AG10803 (cell line): Measurements from ENCODE around the gene RCBTB2.
A peak's percentile ranks its signal among the peaks of the same experiment; 100 is the strongest.

ENCODE experiments used
- DNase-seq: peaks from one replicate; pipeline ENCODE4 v3.0.0; 2010; ENCODE audit warnings: low read depth
- H3K4me3 ChIP-seq: 2 replicates; pipeline ENCODE4 v1.5.1; 2011; ENCODE audit warnings: mild to moderate bottlenecking, low read length, control low read depth
- TF ChIP-seq, protein P1 (sequence below): conservative IDR thresholded peaks from 2 replicates; pipeline ENCODE4 v1.5.1; 2011; ENCODE audit warnings: mild to moderate bottlenecking, low read length, control low read depth, inconsistent platforms

RCBTB2 gene

DNA sequence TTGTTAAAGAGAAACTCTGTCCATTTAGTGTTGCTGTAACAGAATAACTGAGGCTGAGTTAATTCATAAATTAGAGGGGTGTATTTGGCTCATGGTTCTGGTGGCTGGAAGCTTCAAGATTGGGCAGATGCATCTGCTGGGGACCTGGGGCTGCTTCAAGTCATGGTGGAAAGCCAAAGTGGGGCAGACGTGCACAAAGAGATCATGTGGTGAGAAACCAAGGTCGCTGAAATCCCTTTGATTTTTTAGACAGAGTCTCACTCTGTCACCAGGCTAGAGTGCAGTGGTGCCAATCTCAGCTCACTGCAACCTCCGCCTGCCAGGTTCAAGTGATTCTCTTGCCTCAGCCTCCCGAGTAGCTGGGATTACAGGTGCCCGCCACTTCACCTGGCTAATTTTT lies 46.0 kb downstream of the RCBTB2 start:
- H3K4me3 ChIP-seq = no peak overlapping the region
- TF ChIP-seq, protein P1, sequence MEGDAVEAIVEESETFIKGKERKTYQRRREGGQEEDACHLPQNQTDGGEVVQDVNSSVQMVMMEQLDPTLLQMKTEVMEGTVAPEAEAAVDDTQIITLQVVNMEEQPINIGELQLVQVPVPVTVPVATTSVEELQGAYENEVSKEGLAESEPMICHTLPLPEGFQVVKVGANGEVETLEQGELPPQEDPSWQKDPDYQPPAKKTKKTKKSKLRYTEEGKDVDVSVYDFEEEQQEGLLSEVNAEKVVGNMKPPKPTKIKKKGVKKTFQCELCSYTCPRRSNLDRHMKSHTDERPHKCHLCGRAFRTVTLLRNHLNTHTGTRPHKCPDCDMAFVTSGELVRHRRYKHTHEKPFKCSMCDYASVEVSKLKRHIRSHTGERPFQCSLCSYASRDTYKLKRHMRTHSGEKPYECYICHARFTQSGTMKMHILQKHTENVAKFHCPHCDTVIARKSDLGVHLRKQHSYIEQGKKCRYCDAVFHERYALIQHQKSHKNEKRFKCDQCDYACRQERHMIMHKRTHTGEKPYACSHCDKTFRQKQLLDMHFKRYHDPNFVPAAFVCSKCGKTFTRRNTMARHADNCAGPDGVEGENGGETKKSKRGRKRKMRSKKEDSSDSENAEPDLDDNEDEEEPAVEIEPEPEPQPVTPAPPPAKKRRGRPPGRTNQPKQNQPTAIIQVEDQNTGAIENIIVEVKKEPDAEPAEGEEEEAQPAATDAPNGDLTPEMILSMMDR = no peak
- no peak for DNase-seq

DNA sequence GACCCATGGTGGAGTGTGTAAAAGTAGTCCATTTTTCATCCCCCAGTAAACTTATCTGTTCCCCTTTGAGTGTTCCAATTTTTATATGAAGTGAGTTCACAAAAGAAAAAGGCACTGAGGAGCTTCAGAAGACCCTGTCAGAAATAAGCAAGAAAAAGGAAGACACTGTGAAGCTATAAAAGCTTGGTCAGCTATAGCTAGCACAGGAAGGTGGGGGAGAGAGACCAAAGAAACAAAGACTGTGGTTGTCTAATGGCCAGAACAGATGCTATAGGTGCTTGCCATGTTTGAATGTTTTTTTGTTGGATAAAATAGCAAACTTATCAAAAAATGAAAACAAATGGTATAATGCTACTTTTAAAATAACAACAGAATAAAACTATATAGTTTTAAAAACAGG lies 46.5 kb downstream of the RCBTB2 start:
- no peak overlapping the region for H3K4me3 ChIP-seq
- TF ChIP-seq, protein P1 = no peak
- no peak for DNase-seq

DNA sequence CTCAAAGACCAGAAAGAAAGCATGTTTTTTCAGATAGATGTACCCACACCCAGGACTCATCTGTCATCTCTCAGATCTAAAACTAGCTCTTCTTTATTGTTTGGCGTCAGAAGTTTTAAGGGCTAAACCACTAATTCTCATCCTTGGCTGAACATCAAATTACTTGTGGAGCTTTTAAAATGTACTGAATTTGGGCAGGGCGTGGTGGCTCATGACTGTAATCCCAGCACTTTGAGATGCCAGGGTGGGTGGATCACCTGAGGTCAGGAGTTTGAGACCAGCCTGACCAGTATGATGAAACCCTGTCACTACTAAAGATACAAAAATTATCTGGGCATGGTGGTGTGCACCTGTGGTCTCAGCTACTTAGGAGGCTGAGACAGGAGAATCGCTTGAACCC lies 47.4 kb downstream of the RCBTB2 start:
- H3K4me3 ChIP-seq = no peak overlapping the region
- TF ChIP-seq, protein P1 = no peak

DNA sequence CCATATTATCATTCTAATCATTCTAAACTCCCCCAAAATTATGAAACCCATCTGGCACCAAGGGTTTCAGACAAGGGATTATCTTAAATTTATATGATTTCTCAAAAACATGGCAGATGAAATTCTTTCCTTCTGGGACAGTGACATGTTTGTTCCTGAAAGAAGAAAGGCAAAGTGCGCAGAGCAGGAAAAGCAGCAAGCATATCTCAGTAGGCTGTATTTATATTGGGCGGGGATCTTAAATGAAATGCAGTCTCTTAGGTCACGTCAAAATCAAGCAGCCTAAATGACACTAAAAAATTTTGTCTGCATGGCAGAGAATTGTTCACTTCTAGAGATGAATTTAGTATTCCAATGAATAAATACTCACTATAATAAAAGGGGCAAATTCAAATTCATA lies 49.3 kb downstream of the RCBTB2 start:
- TF ChIP-seq, protein P1 = no peak
- H3K4me3 ChIP-seq = no peak overlapping the region
- no peak for DNase-seq

More for the DNA sequence above, 47.4 kb downstream of the RCBTB2 start:
- DNase-seq = no peak

DNA sequence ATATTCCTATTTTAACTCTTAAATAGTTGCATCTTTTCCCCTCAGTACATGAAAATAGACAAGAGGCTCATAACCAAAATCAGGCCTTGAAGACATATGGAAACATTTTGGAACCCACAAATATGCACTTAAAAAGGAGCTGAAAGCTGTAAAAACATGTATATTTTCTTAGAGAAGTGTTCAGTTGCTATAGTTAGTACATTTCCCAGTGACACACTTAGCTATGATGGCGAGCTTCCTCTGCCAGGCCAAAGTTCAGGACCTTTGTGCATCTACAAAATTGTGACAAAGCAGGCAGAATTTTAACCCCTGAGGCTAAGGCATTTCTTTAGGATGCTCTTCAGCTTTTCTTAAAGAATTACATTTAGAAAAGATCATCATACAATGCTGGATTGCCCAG lies 54.5 kb downstream of the RCBTB2 start:
- DNase-seq = peak; percentile 69
- no peak overlapping the region for H3K4me3 ChIP-seq
- TF ChIP-seq, protein P1 = no peak

DNA sequence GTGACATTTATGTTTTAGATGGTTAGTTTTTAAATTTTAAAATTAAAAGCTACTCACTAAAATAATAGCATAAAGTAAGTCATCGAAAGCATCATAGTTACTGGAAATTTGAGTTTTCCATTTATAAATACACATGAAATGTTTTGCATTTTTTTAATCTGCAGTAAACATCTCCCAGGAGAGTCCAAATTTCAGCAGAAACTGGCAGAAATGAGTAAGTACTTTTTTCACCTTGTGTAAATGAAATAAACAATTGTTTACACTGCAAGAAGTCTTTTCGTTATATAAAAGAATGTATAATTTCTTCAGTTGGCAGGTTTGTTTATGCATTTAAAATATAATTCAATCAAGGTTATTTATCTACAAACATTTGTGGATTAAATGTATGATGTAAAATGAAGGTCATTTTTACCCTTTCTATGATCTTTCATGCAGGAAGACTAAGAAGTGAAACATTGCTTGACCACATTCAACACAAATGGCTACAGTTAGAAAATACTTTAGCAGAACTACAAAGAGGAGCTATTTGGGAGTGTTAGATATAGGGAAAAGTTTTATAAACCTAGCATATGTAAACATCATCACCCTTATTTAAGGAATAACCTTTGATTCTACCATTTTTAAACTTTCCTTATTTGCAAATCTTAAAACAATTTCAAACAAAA lies 55.6 kb downstream of the RCBTB2 start:
- DNase-seq = no peak
- TF ChIP-seq, protein P1 = no peak
- no peak overlapping the region for H3K4me3 ChIP-seq

DNA sequence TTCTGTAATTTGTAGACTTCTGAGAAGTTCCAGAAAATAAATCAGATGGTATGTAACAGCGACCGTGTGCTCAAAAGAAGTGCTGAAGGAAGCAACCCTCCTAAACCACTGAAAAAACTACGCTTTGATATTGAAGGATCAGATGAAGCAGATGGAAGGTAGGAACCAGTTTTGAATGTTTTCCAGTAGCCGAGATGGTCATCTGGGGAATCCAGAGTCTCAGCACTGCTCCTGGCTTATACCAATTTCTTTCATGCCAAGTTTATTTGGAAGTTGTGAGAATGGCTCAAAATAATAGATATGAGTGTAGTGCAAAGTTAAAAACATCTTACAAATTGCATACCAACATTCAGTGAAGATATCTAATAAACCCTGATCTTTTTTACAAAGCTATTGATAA lies 56.2 kb downstream of the RCBTB2 start:
- H3K4me3 ChIP-seq = no peak overlapping the region
- no peak for DNase-seq
- TF ChIP-seq, protein P1 = no peak
